Heart left ventricle (tissue), 16 donors: ENCODE results near the gene ARL15. TPM values are rescaled to one million over a fixed set of nuclear protein-coding genes. Genes with fewer than 3 reads are reported as not detected.
"Not testable (repeated sequence)": the region's sequence is repeated elsewhere in the genome, so short reads cannot be mapped to it uniquely, and the experiment has no call there.

ENCODE experiments used
- ATAC-seq, 4 donors: fragments of 200-7000 bp; cut with Tn5 transposase; one replicate each; pipeline ENCODE4 v1.9.1; 2020 to 2022; ENCODE audit warnings: moderate library complexity in 4 of 4, mild to moderate bottlenecking in 3 of 4, moderate number of reproducible peaks in 1 of 4
- DNase-seq, 5 donors: peaks; one replicate each; pipeline ENCODE4 v3.0.0-alpha.2; 2020
- H3K27ac ChIP-seq, 12 donors: fragments of 200-600 bp; sonication (generic) in 4 of 12; one replicate each; pipeline versions ENCODE4 v1.5.0 to v1.8.0; 2016 to 2022; ENCODE audit warnings: mild to moderate bottlenecking in 2 of 12
- H3K27me3 ChIP-seq, 9 donors: fragments of 200-600 bp; sonication (generic) in 2 of 9; one replicate each; pipeline versions ENCODE4 v1.5.1 to v1.8.0; 2016 to 2022; ENCODE audit warnings: mild to moderate bottlenecking in 3 of 9
- H3K36me3 ChIP-seq, 9 donors: fragments of 200-600 bp; sonication (generic) in 2 of 9; one replicate each; pipeline versions ENCODE4 v1.5.0 to v1.8.0; 2018 to 2022; ENCODE audit warnings: mild to moderate bottlenecking in 2 of 9
- H3K4me1 ChIP-seq, 12 donors: fragments of 200-600 bp; sonication (generic) in 4 of 12; one replicate each; pipeline versions ENCODE4 v1.5.0 to v1.8.0; 2016 to 2022; ENCODE audit warnings: mild to moderate bottlenecking in 3 of 12
- H3K4me3 ChIP-seq, 12 donors: fragments of 200-600 bp; sonication (generic) in 4 of 12; one replicate each; pipeline versions ENCODE4 v1.5.0 to v1.8.0; 2017 to 2022; ENCODE audit warnings: mild to moderate bottlenecking in 9 of 12, moderate library complexity in 4 of 12
- H3K9me3 ChIP-seq, 12 donors: fragments of 200-600 bp; sonication (generic) in 4 of 12; one replicate each; pipeline versions ENCODE4 v1.5.0 to v1.8.0; 2016 to 2022; ENCODE audit warnings: mild to moderate bottlenecking in 1 of 12
- POLR2A ChIP-seq, 2 donors: fragments of 450-650 bp; IDR thresholded peaks; one replicate each; pipeline ENCODE4 v1.6.1; 2017; ENCODE audit warnings: antibody characterized with exemption in 2 of 2, mild to moderate bottlenecking in 2 of 2, moderate library complexity in 2 of 2
- WGBS, 4 donors: extraction: QIAGEN DNeasy Blood & Tissue Kit in 2 of 4; methylation state at CpG; one replicate each; pipeline versions ENCODE4 v1.1.5 to v1.1.7; 2013 to 2018; 5-methylcytosine and 5-hydroxymethylcytosine counted together
- intact Hi-C, 10 donors: fragments of 100-400 bp; cut with DNase I; formaldehyde crosslinking; loops; one replicate each; pipeline versions ENCODE4 v1.11.1 to v1.14.2; 2022
- microRNA counts, 2 donors: library from miRNA; unstranded; fragments of <30 nt; microRNA quantifications; one replicate each; lab custom pipeline; 2016
- microRNA-seq, 4 donors: library from miRNA; unstranded; fragments of <30 nt; microRNA quantifications; one replicate each; pipeline versions ENCODE4 to v1.2.0, GENCODE V29; 2017 to 2020
- polyA plus RNA-seq, 2 donors: library from polyadenylated mRNA; stranded (reverse); fragments of 200-250 nt; gene quantifications; one replicate each; pipeline ENCODE4 v1.2.3, GENCODE V29; 2013
- total RNA-seq, 9 donors: library from RNA; depleted of rRNA in 2 of 9; stranded (reverse); fragments of >200 nt in 2 of 9; fragmentation: NEBNext Ultra II Directional in 3 of 9; extraction: Animal tissue kit (Norgen Biotek cat#: 25700) in 3 of 9; gene quantifications; one replicate each; pipeline versions ENCODE4 v1.1.0 to v1.2.4, GENCODE V29; 2016 to 2023
- TF ChIP-seq, protein P1 (sequence below), 12 donors: fragments of 200-600 bp; sonication (generic) in 4 of 12; IDR thresholded peaks; one replicate each; pipeline versions ENCODE4 v1.5.0 to v1.8.0; 2018 to 2022; ENCODE audit warnings: antibody characterized with exemption in 12 of 12, mild to moderate bottlenecking in 5 of 12
- donor health status: ischemic (EF 13 %, LVEDD 7.1; RV severe dilation, severe dysfunction).
- donor health status: healthy with polysubstance abuse.
- donor health status: DM: no; HTN: yes; CAD: no.
- donor health status: DM: no; HTN: no; CAD: no.
- donor health status: ischemic (EF 25% LVEDD 6.9; RV normal size, moderate dysfunction).
- donor health status: ischemic (EF 25% LVEDD 5.7; RV mildly dilated, moderate dysfunction).
- donor health status: healthy.
- donor health status: DM: yes; HTN: yes; CAD: no.
- donor health status: ischemic (EF 35%, LVEDD 5.7; RV mildly dilated, moderate dysfunction).
- donor health status: nonischemic (EF 11% LVEDD 7.7; RV severe dilation, severe dysfunction).
- donor health status: DM: yes; HTN: yes; CAD: no.
- donor health status: PGD.
- donor health status: ischemic (EF 29% LVEDD 5.4; RV normal size, mild dysfunction).
- donor health status: nonischemic (EF 23%, LVEDD 6.1; RV moderate dilation, normal function).

The ARL15 gene
- total and polyA plus RNA-seq, 11 donors: 7.1 to 35.0 (median 23.2) TPM

DNA sequence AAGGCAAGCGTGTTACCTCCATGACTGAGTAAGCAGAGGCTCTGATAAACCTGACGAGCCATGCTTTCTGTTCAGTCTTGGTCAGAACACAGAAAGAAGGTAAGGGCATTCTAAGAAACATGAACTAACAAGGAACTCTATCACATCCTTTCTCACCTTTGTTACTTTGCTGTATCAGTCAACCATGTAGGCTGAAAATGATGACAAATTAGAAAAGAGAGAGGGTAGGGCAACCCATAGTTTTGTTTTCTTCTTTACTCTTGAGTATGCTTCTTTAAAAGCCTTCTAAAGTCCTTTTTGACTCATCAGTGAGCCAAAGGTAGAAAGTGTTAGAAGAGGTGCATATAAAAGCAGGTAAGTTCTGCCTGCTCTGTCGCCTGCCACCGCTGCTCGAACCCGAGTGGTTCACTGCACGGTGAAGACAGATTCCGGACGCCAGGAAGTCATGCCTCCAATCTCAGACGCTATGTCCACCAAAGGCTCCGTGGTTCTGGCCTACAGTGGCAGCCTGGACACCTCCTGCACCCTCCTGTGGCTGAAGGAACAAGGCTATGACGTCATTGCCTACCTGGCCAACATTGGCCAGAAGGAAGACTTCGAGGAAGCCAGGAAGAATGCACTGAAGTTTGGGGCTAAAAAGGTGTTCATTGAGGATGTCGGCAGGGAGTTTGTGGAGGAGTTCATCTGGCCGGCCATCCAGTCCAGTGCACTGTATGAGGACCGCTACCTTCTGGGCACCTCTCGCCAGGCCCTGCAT lies 451.5 kb downstream of the ARL15 start:
- ATAC-seq (no peak), DNase-seq (no peak)
- Histone ChIP-seq H3K27ac (no peak overlapping the region), H3K9me3 (peaks cover 0 to 17% (median 5%) of the 10 kb centered on the region in 12 donors), H3K36me3 (no peaks in the 10 kb centered on the region), H3K27me3 (no peaks in the 10 kb centered on the region), H3K4me1 (no peaks in the 10 kb centered on the region), H3K4me3 (no peak overlapping the region)
- intact Hi-C loops: no loop called here
- TF ChIP-seq POLR2A (IDR thresholded peaks at IDR 0.05): no peak
- TF ChIP-seq, protein P1, sequence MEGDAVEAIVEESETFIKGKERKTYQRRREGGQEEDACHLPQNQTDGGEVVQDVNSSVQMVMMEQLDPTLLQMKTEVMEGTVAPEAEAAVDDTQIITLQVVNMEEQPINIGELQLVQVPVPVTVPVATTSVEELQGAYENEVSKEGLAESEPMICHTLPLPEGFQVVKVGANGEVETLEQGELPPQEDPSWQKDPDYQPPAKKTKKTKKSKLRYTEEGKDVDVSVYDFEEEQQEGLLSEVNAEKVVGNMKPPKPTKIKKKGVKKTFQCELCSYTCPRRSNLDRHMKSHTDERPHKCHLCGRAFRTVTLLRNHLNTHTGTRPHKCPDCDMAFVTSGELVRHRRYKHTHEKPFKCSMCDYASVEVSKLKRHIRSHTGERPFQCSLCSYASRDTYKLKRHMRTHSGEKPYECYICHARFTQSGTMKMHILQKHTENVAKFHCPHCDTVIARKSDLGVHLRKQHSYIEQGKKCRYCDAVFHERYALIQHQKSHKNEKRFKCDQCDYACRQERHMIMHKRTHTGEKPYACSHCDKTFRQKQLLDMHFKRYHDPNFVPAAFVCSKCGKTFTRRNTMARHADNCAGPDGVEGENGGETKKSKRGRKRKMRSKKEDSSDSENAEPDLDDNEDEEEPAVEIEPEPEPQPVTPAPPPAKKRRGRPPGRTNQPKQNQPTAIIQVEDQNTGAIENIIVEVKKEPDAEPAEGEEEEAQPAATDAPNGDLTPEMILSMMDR (IDR thresholded peaks at IDR 0.05): no peak
- WGBS, 4 donors: 89 to 94% (median 91%) methylated on average over 13 to 17 of the region's 17 CpGs

DNA sequence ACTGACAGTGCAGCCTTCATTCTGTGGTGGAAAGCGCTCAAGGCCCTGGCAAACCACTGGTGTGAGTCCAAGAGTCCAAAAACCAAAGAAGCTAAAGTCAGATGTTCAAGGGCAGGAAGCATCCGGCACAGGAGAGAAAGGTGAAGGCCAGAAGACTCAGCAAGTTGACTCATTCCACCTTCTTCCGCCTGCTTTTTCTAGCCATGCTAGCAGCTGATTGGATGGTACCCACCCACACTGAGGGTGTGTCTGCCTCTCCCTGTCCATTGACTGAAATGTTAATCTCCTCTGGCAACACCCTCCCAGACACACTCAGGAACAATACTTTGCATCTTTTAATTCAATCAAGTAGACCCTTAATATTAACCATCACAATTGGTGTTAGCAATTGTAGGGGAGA lies 453.9 kb downstream of the ARL15 start:
- 74 to 93% (median 84%) methylated on average over 3 of the region's 3 CpGs for WGBS, 4 donors
- peaks cover 0 to 25% (median 5%) of the 10 kb centered on the region in 12 donors for H3K9me3 ChIP-seq
- TF ChIP-seq, protein P1 (IDR thresholded peaks at IDR 0.05): no peak
- TF ChIP-seq POLR2A (IDR thresholded peaks at IDR 0.05): no peak
- no peak for DNase-seq
- H3K27ac ChIP-seq: no peak overlapping the region
- no peaks in the 10 kb centered on the region for H3K4me1 ChIP-seq
- H3K36me3 ChIP-seq: no peaks in the 10 kb centered on the region
- no peaks in the 10 kb centered on the region for H3K27me3 ChIP-seq
- ATAC-seq: no peak
- H3K4me3 ChIP-seq: no peak overlapping the region
- intact Hi-C loops: no loop called here

DNA sequence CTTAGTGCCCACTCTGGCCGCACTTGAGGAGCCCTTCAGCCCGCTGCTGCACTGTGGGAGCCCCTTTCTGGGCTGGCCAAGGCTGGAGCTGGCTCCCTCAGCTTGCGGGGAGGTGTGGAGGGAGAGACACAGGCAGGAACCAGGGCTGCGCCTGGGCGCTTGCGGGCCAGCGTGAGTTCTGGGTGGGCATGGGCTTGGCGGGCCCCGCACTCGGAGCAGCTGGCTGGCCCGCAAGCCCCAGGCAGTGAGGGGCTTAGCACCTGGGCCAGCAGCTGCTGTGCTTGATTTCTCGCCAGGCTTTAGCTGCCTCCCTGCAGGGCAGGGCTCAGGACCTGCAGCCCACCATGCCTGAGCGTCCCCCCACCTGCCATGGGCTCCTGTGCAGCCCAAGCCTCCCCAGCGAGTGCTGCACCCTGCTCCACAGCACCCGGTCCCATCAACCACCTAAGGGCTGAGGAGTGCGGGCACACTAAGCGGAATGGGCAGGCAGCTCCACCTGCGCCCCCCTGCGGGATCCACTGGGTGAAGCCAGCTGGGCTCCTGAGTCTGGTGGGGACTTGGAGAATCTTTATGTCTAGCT lies 473.4 kb downstream of the ARL15 start:
- H3K36me3 ChIP-seq, H3K4me1 ChIP-seq, H3K27me3 ChIP-seq, H3K4me3 ChIP-seq, H3K27ac ChIP-seq, DNase-seq, ATAC-seq, intact Hi-C loops: not testable (repeated sequence)
- peaks cover 0 to 24% (median 1%) of the 10 kb centered on the region in 12 donors for H3K9me3 ChIP-seq
- WGBS, 4 donors: 91 to 96% (median 93%) methylated on average over 3 to 19 of the region's 19 CpGs

DNA sequence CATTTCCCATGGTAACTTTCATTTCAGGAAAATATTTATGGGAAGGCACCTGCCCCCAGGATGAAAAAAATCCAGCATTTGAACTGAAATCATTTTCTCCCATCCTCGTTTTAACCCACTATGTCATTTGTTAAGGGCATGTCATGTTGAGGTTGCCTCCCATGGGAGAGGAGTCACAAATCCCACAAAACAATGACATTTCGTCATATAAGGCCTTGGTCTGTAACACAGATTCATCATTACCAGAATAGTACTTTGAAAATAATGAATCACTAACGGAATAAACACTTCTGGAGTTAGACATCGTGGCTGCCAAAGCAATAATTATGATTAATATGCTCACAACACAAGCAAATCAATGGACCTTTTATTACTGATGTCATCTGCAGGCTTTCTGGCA lies 475.9 kb downstream of the ARL15 start:
- Histone ChIP-seq H3K36me3 (no peaks in the 10 kb centered on the region), H3K4me1 (no peaks in the 10 kb centered on the region), H3K27me3 (no peaks in the 10 kb centered on the region), H3K4me3 (no peak overlapping the region), H3K9me3 (peaks cover 0 to 22% (median 5%) of the 10 kb centered on the region in 12 donors), H3K27ac (no peak overlapping the region)
- intact Hi-C loops: loop anchor here in 1 of 10 donors (5.0 kb wide), 1 partner anchor 287 kb away; no protein-coding TSS in a partner anchor
- 64 to 78% (median 73%) methylated on average over 4 of the region's 4 CpGs for WGBS, 4 donors
- TF ChIP-seq, protein P1 (IDR thresholded peaks at IDR 0.05): no peak
- no peak for TF ChIP-seq POLR2A (IDR thresholded peaks at IDR 0.05)
- no peak for DNase-seq
- ATAC-seq: no peak

MicroRNAs within 50 kb of the gene (microRNA counts, 767-probe panel; counts per million panel counts)
- microRNA hsa-miR-581 (lab: Ali Mortazavi, UCI): 1,458 to 1,860 counts per million in 2 donors

Small RNA genes within 50 kb of the gene (microRNA-seq; reads per million reads assigned to microRNA genes)
- gene MIR4459 (0 to 0.13 (median 0) reads per million in 4 donors), gene MIR581 (0 to 0.77 (median 0.13) reads per million in 4 donors)

Other genes starting within 250 kb of the ARL15 start
- 100 to 1,000 TPM; 254 to 795 (median 317) TPM for gene HSPB3, start 145.1 kb upstream of the ARL15 start, total RNA-seq
- 100 to 1,000 TPM; 125 to 588 TPM for gene HSPB3, start 145.1 kb upstream of the ARL15 start, polyA plus RNA-seq
- gene SNX18, start 207.2 kb upstream of the ARL15 start, total RNA-seq: 10 to 100 TPM; 18.8 to 39.6 (median 23.4) TPM
- 10 to 100 TPM in 1 of 2 donors, 1 to 10 TPM in 1; 4.1 to 16.7 TPM for gene SNX18, start 207.2 kb upstream of the ARL15 start, polyA plus RNA-seq